SU-DHL-6 (cell line): ENCODE data around the gene MLST8.

Experiments used
- H2AFZ ChIP-seq: fragments of 200-600 bp; sonication (generic); 2 replicates; pipeline ENCODE4 v1.6.1; 2014; ENCODE audit warnings: low read depth, mild to moderate bottlenecking, moderate library complexity, mixed read lengths, antibody characterized with exemption, low read length; ENCODE audit not compliant: severe bottlenecking
- H3F3A ChIP-seq: fragments of 200-600 bp; shearing (Covaris generic); 2 replicates; pipeline ENCODE4 v1.6.0; 2016; ENCODE audit warnings: antibody characterized with exemption, mild to moderate bottlenecking; ENCODE audit not compliant: insufficient read depth
- H3K27ac ChIP-seq: fragments of 200-600 bp; sonication (generic); 2 replicates; pipeline ENCODE4 v1.5.1; 2016; ENCODE audit warnings: low read depth, mild to moderate bottlenecking, low read length, moderate library complexity, mixed read lengths
- H3K27me3 ChIP-seq: fragments of 200-600 bp; sonication (generic), shearing (Covaris generic); 2 replicates; pipeline ENCODE4 v1.6.0; 2014; ENCODE audit warnings: mild to moderate bottlenecking, low read length
- H3K36me3 ChIP-seq: fragments of 200-600 bp; sonication (generic); 2 replicates; pipeline ENCODE4 v1.6.1; 2014; ENCODE audit warnings: mild to moderate bottlenecking, low read length, mixed read lengths
- H3K4me2 ChIP-seq: fragments of 300-600, 200-600 bp; shearing (Covaris generic), sonication (generic); 2 replicates; pipeline ENCODE4 v1.6.0; 2014; ENCODE audit warnings: low read length, low read depth, mild to moderate bottlenecking; ENCODE audit not compliant: poor library complexity, severe bottlenecking
- H3K4me3 ChIP-seq: fragments of 200-600 bp; sonication (generic); 2 replicates; pipeline ENCODE4 v1.5.1; 2014; ENCODE audit warnings: antibody characterized with exemption, low read length, mild to moderate bottlenecking, mixed read lengths; ENCODE audit not compliant: insufficient read depth, poor library complexity, severe bottlenecking
- H3K79me2 ChIP-seq: fragments of 200-600 bp; sonication (generic); 2 replicates; pipeline ENCODE4 v1.6.1; 2014; ENCODE audit warnings: mild to moderate bottlenecking, low read length, moderate library complexity; ENCODE audit not compliant: insufficient read depth
- H3K9ac ChIP-seq: fragments of 200-600 bp; sonication (generic); 2 replicates; pipeline ENCODE4 v1.7.0; 2014; ENCODE audit warnings: mild to moderate bottlenecking, low read length
- H3K9me2 ChIP-seq: fragments of 200-600 bp; sonication (generic); replicated peaks from 2 replicates; pipeline ENCODE4 v1.6.1; 2014; ENCODE audit warnings: low read length; ENCODE audit not compliant: insufficient read depth
- H3K9me3 ChIP-seq: fragments of 200-600 bp; sonication (generic); 2 replicates; pipeline ENCODE4 v1.6.1; 2014; ENCODE audit warnings: low read length, mixed read lengths; ENCODE audit not compliant: insufficient read depth
- H4K20me1 ChIP-seq: fragments of 200-600 bp; sonication (generic); 2 replicates; pipeline ENCODE4 v1.6.1; 2014; ENCODE audit warnings: low read depth, mild to moderate bottlenecking, antibody characterized with exemption, low read length, moderate library complexity, mixed read lengths
- EZH2phosphoT487 ChIP-seq: fragments of 200-600 bp; sonication (generic), shearing (Covaris generic); conservative IDR thresholded peaks from 2 replicates; pipeline ENCODE4 v1.6.1; 2018; ENCODE audit warnings: mild to moderate bottlenecking, antibody characterized with exemption, low read length, moderate library complexity, mixed read lengths
- TF ChIP-seq, protein P1 (sequence below): fragments of 200-600 bp; sonication (generic); IDR thresholded peaks from one replicate; pipeline ENCODE4 v1.5.1; 2017; ENCODE audit warnings: antibody characterized with exemption, mild to moderate bottlenecking, low read length, moderate library complexity; ENCODE audit not compliant: insufficient read depth, poor library complexity, severe bottlenecking

The MLST8 gene

DNA sequence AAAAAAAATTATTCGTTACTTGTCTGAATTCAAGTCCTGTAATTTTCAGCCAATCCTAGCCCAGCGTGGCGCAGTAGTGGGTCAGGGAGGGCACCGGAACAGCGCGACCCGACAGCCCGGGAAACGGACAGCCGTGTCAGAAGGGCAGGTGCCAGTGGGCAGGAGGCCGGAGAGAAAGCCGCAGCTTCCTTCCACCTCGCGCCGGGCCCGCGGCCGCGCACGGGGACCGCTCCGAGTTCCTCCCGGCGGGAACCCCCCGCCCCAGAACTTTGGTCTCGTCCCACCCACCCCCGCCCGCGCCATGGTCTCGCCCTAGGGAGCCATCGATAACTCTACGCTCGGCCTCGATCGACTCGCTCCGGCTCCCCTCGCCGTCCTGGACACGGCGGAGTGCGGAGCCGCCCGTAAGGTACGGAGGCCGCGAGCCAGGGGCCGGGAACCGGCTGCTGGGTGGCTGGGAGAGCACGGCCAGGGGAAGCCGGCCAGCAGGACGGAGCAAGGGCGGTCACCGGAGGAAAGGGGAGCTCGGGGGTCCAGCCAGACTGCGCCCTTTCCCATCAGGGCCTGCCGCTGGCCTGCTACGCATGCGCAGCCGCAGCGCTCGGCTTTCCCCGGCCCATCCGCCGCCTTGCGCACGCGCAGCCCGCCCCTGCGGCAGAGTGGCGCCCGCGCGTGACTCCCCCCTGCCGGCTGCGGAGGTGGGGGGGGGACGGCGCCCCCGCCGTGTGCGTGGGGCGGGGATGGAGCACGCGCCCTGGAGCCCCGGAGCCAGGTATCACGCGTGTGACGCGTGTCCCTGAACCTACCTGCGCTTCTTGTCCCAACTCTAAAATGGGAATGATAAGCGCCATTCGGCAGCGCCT lies at the start of gene MLST8:
Gene MLST8, plus strand, starts transcription at position 351 of the 863 bp plus-strand sequence. CDS start 632 bp downstream, outside the sequence.
- peak within 1 kb of the TSS; percentile 74 for H3K27ac ChIP-seq
- no peak for TF ChIP-seq EZH2phosphoT487
- TF ChIP-seq, protein P1, sequence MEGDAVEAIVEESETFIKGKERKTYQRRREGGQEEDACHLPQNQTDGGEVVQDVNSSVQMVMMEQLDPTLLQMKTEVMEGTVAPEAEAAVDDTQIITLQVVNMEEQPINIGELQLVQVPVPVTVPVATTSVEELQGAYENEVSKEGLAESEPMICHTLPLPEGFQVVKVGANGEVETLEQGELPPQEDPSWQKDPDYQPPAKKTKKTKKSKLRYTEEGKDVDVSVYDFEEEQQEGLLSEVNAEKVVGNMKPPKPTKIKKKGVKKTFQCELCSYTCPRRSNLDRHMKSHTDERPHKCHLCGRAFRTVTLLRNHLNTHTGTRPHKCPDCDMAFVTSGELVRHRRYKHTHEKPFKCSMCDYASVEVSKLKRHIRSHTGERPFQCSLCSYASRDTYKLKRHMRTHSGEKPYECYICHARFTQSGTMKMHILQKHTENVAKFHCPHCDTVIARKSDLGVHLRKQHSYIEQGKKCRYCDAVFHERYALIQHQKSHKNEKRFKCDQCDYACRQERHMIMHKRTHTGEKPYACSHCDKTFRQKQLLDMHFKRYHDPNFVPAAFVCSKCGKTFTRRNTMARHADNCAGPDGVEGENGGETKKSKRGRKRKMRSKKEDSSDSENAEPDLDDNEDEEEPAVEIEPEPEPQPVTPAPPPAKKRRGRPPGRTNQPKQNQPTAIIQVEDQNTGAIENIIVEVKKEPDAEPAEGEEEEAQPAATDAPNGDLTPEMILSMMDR = no peak
- peak within 1 kb of the TSS; percentile 90 for H3K9ac ChIP-seq
- H3K79me2 ChIP-seq = peaks cover 8% of the 10 kb centered on the region; the same call in 1 of the 2 replicates
- peak within 1 kb of the TSS; percentile 86 for H3K4me3 ChIP-seq
- H3F3A ChIP-seq = no peaks in the 10 kb centered on the region
- peak within 1 kb of the TSS; percentile 90 for H2AFZ ChIP-seq
- no peaks in the 10 kb centered on the region for H3K27me3 ChIP-seq
- H3K4me2 ChIP-seq = peak within 1 kb of the TSS; percentile 79
- no peaks in the 10 kb centered on the region for H4K20me1 ChIP-seq
- H3K9me3 ChIP-seq = no peaks in the 10 kb centered on the region
- H3K9me2 ChIP-seq = no peaks in the 10 kb centered on the region
- no peaks in the 10 kb centered on the region for H3K36me3 ChIP-seq

DNA sequence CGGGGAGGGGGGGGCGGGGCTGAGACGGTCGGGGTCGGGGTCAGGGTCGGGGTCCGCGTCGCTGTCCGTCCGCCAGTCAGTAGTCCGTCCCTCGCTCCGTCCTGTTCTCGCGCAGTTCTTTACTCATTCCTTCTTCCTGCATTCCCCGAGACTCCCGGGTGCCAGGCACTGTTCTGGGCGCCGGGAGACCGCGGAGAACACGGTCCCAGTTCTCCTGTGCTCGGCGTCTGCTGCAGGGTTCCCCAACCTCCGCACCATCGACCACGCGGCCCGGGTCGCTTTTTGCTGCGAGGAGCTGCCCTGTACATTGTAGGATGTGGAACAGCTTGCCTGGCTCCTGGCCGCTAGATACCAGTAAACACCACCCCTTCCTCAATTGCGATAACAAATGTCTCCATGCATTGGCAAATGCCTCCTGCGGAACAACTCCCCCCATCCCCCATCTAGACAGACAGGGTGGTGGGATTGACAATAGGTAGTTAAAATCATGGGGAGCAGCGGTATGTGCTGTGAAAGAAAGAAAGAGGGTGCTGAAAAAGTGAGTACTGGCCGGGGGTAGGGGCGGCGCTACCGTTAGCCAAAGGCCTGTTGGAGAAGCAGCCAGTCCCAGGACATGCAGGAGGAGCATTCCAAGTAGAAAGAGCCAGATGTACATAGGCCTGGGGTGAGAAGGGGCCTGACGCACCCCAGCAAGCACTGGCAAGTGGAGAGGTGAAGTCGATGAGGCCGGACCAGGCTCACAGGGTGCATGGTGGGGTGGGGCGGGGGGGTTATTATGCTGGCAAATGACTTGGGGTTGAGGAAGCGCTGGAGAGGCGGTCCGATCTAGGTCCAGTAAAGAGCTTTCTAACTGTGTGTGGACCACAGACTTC lies 49.0 kb upstream of the MLST8 start:
- Histone ChIP-seq H3K79me2 (peaks cover 73% of the 10 kb centered on the region), H3F3A (peaks cover 39% of the 10 kb centered on the region), H4K20me1 (peaks cover 9% of the 10 kb centered on the region; the same call in 1 of the 2 replicates), H3K4me3 (peak overlapping the region; percentile 99), H3K9me2 (no peaks in the 10 kb centered on the region), H3K9ac (peak overlapping the region; percentile 94), H2AFZ (no peak overlapping the region), H3K4me2 (peak overlapping the region; percentile 79), H3K27me3 (no peaks in the 10 kb centered on the region), H3K9me3 (no peaks in the 10 kb centered on the region), H3K27ac (peak overlapping the region; percentile 20; the same call in 1 of the 2 replicates), H3K36me3 (peaks cover 25% of the 10 kb centered on the region)
- TF ChIP-seq, protein P1 = no peak
- no peak for TF ChIP-seq EZH2phosphoT487

DNA sequence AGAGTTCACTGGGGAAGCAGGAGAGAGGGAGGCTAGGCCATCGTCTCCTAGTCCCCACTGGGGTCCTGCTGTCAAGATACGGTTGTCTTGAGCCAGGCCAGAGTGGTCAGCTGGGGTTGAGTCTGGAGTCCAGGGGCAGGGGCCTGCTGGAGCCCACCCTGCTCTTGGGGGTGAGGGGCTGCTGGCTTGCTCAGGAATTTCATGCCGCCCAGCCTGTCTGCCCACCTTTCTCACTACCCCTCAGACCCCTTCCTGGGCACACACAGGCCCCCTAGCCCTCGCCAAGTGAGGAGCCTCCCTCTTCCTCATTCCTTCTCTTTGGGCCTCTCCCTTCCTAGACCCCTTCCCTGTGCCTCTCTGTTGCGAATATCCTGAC lies 48.4 kb upstream of the MLST8 start:
- Histone ChIP-seq H3K79me2 (peaks cover 79% of the 10 kb centered on the region), H2AFZ (no peak overlapping the region), H3K4me2 (peak overlapping the region; percentile 79), H3F3A (peaks cover 32% of the 10 kb centered on the region), H3K4me3 (peak overlapping the region; percentile 99), H3K9me2 (no peaks in the 10 kb centered on the region), H3K9me3 (no peaks in the 10 kb centered on the region), H3K36me3 (peaks cover 23% of the 10 kb centered on the region), H3K27me3 (no peaks in the 10 kb centered on the region), H3K9ac (peak overlapping the region; percentile 94), H3K27ac (no peak overlapping the region), H4K20me1 (peaks cover 5% of the 10 kb centered on the region; the same call in 1 of the 2 replicates)
- TF ChIP-seq, protein P1 = no peak
- TF ChIP-seq EZH2phosphoT487 = no peak
